Adrenal gland (tissue), 12 donors: ENCODE results near the gene FPR1. TPM values are rescaled to one million over a fixed set of nuclear protein-coding genes. Genes with fewer than 3 reads are reported as not detected.

Experiments
- DNase-seq, 7 donors: peaks; one replicate each; pipeline ENCODE4 v3.0.0-alpha.2; 2019 to 2020
- H3K27ac ChIP-seq, 5 donors: fragments of 200-600 bp; sonication (generic) in 4 of 5; 1 replicate in 3 of 5; 2 replicates in 2 of 5; pipeline versions ENCODE4 v1.5.1 to v1.8.0; 2016 to 2020; ENCODE audit warnings: mild to moderate bottlenecking in 1 of 5
- H3K27me3 ChIP-seq: fragments of 200-600 bp; 2 replicates; pipeline ENCODE4 v1.8.0; 2021
- H3K36me3 ChIP-seq, 2 donors: fragments of 200-600 bp; replicated peaks in 1 of 2; 1 replicate in 1 of 2; 2 replicates in 1 of 2; pipeline versions ENCODE4 v1.5.1 to v1.8.0; 2018 to 2022
- H3K4me1 ChIP-seq, 2 donors: fragments of 200-600 bp; replicated peaks in 1 of 2; 1 replicate in 1 of 2; 2 replicates in 1 of 2; pipeline versions ENCODE4 v1.5.1 to v1.8.0; 2018 to 2021
- H3K4me3 ChIP-seq, 4 donors: fragments of 200-600 bp; sonication (generic) in 3 of 4; one replicate each; pipeline ENCODE4 v1.5.1; 2016 to 2018
- H3K9me3 ChIP-seq, 3 donors: fragments of 200-600 bp; sonication (generic) in 1 of 3; replicated peaks in 1 of 3; 1 replicate in 2 of 3; 2 replicates in 1 of 3; pipeline versions ENCODE4 v1.5.1 to v1.8.0; 2016 to 2021
- CTCF ChIP-seq, 6 experiments: fragments of 450-650 bp in 4 of 6; fragments of 200-600 bp in 2 of 6; sonication (generic) in 1 of 6; IDR thresholded peaks; 1 replicate in 5 of 6; 2 replicates in 1 of 6; pipeline versions ENCODE4 v1.5.1 to v1.8.0; 2016 to 2021; ENCODE audit warnings: antibody characterized with exemption in 6 of 6, mild to moderate bottlenecking in 2 of 6, moderate library complexity in 1 of 6
- POLR2A ChIP-seq, 2 donors: fragments of 450-650 bp; IDR thresholded peaks; one replicate each; pipeline ENCODE4 v1.6.1; 2017; ENCODE audit warnings: antibody characterized with exemption in 2 of 2, mild to moderate bottlenecking in 2 of 2, moderate library complexity in 1 of 2
- WGBS, 4 donors: extraction: QIAGEN DNeasy Blood & Tissue Kit in 2 of 4; methylation state at CpG; one replicate each; pipeline versions ENCODE4 v1.1.5 to v1.1.7; 2013 to 2017; 5-methylcytosine and 5-hydroxymethylcytosine counted together
- intact Hi-C, 2 donors: fragments of 100-400 bp; cut with DNase I; formaldehyde crosslinking; loops; one replicate each; pipeline versions ENCODE4 v1.14.1 to v1.15.0; 2022 to 2023
- polyA plus RNA-seq, 3 donors: library from polyadenylated mRNA; stranded (reverse); fragments of 200-250 nt in 2 of 3; fragments of 350-450 nt in 1 of 3; fragmentation: Illumina TruSeq in 1 of 3; extraction: RNeasy Lipid Tissue Mini Kit (QIAGEN cat#74804) in 1 of 3; gene quantifications; one replicate each; pipeline ENCODE4 v1.2.3, GENCODE V29; 2013 to 2014
- total RNA-seq, 9 donors: library from RNA; depleted of rRNA in 4 of 9; stranded (reverse); fragments of >200 nt in 4 of 9; fragments of 120-200 nt in 1 of 9; fragmentation: NEBNext Ultra II Directional in 1 of 9; extraction: Animal tissue kit (Norgen Biotek cat#: 25700) in 1 of 9; gene quantifications; one replicate each; pipeline versions ENCODE4 v1.1.0 to v1.2.4, GENCODE V29; 2013 to 2023
- donor health status: healthy with polysubstance abuse.
- donor health status: Bipolar disorder and iron deficiency.
- donor health status: DM: yes; HTN: yes; CAD: no.
- donor health status: DM: no; HTN: no; CAD: no.
- donor health status: DM: no; HTN: no; CAD: no.
- donor health status: DM: yes; HTN: yes; CAD: no.

FPR1 gene
- total and polyA plus RNA-seq, 12 donors: 0.83 to 31.1 (median 13.4) TPM

GRCh38 chr19:51714848-51715247, 36.8 kb downstream of the FPR1 start:
- intact Hi-C loops: no loop called here
- no peak overlapping the region for H3K4me3 ChIP-seq
- WGBS, 4 donors: 48 to 61% (median 55%) methylated on average over 3 of the region's 3 CpGs
- DNase-seq: no peak
- H3K27ac ChIP-seq: no peak overlapping the region
- no peaks in the 10 kb centered on the region for H3K36me3 ChIP-seq
- H3K4me1 ChIP-seq: peaks cover 3 to 4% of the 10 kb centered on the region in 2 donors
- peaks cover 16% of the 10 kb centered on the region for H3K27me3 ChIP-seq
- no peaks in the 10 kb centered on the region for H3K9me3 ChIP-seq
- no peak for TF ChIP-seq POLR2A (IDR thresholded peaks at IDR 0.05)
- TF ChIP-seq CTCF (IDR thresholded peaks at IDR 0.05): no peak

GRCh38 chr19:51713319-51714285, 38.1 kb downstream of the FPR1 start:
- TF ChIP-seq CTCF (IDR thresholded peaks at IDR 0.05) (no peak), POLR2A (IDR thresholded peaks at IDR 0.05) (no peak)
- H3K27me3 ChIP-seq: peaks cover 4% of the 10 kb centered on the region
- no peak overlapping the region for H3K4me3 ChIP-seq
- WGBS, 4 donors: 87 to 92% (median 91%) methylated on average over 26 to 74 of the region's 74 CpGs
- H3K36me3 ChIP-seq: no peaks in the 10 kb centered on the region
- no peak overlapping the region for H3K27ac ChIP-seq
- no peaks in the 10 kb centered on the region for H3K4me1 ChIP-seq
- no peak for DNase-seq
- no peaks in the 10 kb centered on the region for H3K9me3 ChIP-seq
- intact Hi-C loops: no loop called here

GRCh38 chr19:51712461-51713081, 39.1 kb downstream of the FPR1 start:
- DNase-seq: no peak
- Histone ChIP-seq H3K4me1 (no peaks in the 10 kb centered on the region), H3K9me3 (no peaks in the 10 kb centered on the region), H3K27ac (no peak overlapping the region), H3K27me3 (no peaks in the 10 kb centered on the region), H3K4me3 (no peak overlapping the region), H3K36me3 (no peaks in the 10 kb centered on the region)
- intact Hi-C loops: no loop called here
- WGBS, 4 donors: 34 to 42% (median 40%) methylated on average over 9 of the region's 9 CpGs
- peak in 5 of 6 experiments; percentile 12 to 40 (median 25) for TF ChIP-seq CTCF (IDR thresholded peaks at IDR 0.05)
- no peak for TF ChIP-seq POLR2A (IDR thresholded peaks at IDR 0.05)

GRCh38 chr19:51711702-51712101, 40.0 kb downstream of the FPR1 start:
- TF ChIP-seq CTCF (IDR thresholded peaks at IDR 0.05): no peak
- no peak for TF ChIP-seq POLR2A (IDR thresholded peaks at IDR 0.05)
- intact Hi-C loops: no loop called here
- H3K4me3 ChIP-seq: no peak overlapping the region

More at GRCh38 chr19:51711702-51712101, 40.0 kb downstream of the FPR1 start:
- Histone ChIP-seq H3K4me1 (no peaks in the 10 kb centered on the region), H3K36me3 (peaks cover 0 to 6% of the 10 kb centered on the region in 2 donors), H3K27me3 (no peaks in the 10 kb centered on the region), H3K27ac (no peak overlapping the region), H3K9me3 (no peaks in the 10 kb centered on the region)
- 68 to 81% (median 77%) methylated on average over 1 of the region's 1 CpG for WGBS, 4 donors
- DNase-seq: no peak
